Occipital lobe (tissue), 2 donors: ENCODE measurements around the gene ACP7. TPM values are rescaled to one million over a fixed set of nuclear protein-coding genes. Genes with fewer than 3 reads are reported as not detected.
"Not testable (repeated sequence)": the region's sequence is repeated elsewhere in the genome, so short reads cannot be mapped to it uniquely, and the experiment has no call there.

Experiments
- DNase-seq: peaks from one replicate; lab custom pipeline; 2025; lab: John Stamatoyannopoulos, UW
- total RNA-seq: library from RNA; depleted of rRNA; stranded (reverse); fragments of >200 nt; gene quantifications from one replicate; pipeline ENCODE4 v1.2.3, GENCODE V29; 2014

ACP7 gene
- total RNA-seq, 1 donor from 2014 or later, result not detected

GRCh38 chr19:39130337-39131254, 46.4 kb downstream of the ACP7 start:
- DNase-seq, result no peak

GRCh38 chr19:39131255-39131755, 47.1 kb downstream of the ACP7 start:
- no peak for DNase-seq

GRCh38 chr19:39132344-39132969, 48.3 kb downstream of the ACP7 start:
- no peak for DNase-seq

- DNase-seq, result no peak
Observed at GRCh38 chr19:39133431-39134270, 49.5 kb downstream of the ACP7 start.

- DNase-seq, result no peak
Observed at GRCh38 chr19:39135701-39136100, 51.5 kb downstream of the ACP7 start.

- DNase-seq, result no peak
Observed at GRCh38 chr19:39136225-39136940, 52.2 kb downstream of the ACP7 start.

- DNase-seq, result no peak
Observed at GRCh38 chr19:39137131-39137530, 53.0 kb downstream of the ACP7 start.

GRCh38 chr19:39138221-39139211, 54.3 kb downstream of the ACP7 start:
- no peak for DNase-seq

GRCh38 chr19:39139305-39139874, 55.2 kb downstream of the ACP7 start:
- DNase-seq, result no peak

- DNase-seq, result no peak
Observed at GRCh38 chr19:39139971-39140453, 55.8 kb downstream of the ACP7 start.

- no peak for DNase-seq
Observed at GRCh38 chr19:39140594-39140993, 56.4 kb downstream of the ACP7 start.

- no peak for DNase-seq
Observed at GRCh38 chr19:39141929-39142328, 57.8 kb downstream of the ACP7 start.

GRCh38 chr19:39142630-39143029, 58.5 kb downstream of the ACP7 start:
- no peak for DNase-seq

GRCh38 chr19:39143757-39144289, 59.7 kb downstream of the ACP7 start:
- not testable (repeated sequence) for DNase-seq

GRCh38 chr19:39144290-39145071, 60.3 kb downstream of the ACP7 start:
- no peak for DNase-seq

GRCh38 chr19:39145180-39145953, 61.2 kb downstream of the ACP7 start:
- no peak for DNase-seq

GRCh38 chr19:39146091-39146490, 61.9 kb downstream of the ACP7 start:
- DNase-seq, result no peak
